Esophagus muscularis mucosa (tissue), 2 donors: Measurements from ENCODE around the gene CTNNA1.

ENCODE experiments used
- POLR2A ChIP-seq: fragments of 450-650 bp; IDR thresholded peaks from one replicate; pipeline ENCODE4 v1.6.1; 2017; ENCODE audit warnings: antibody characterized with exemption, moderate library complexity, mild to moderate bottlenecking, low read depth
- POLR2AphosphoS5 ChIP-seq, 2 donors: sonication (generic); formaldehyde crosslinking; IDR thresholded peaks; one replicate each; pipeline ENCODE4 v1.6.1; 2017; ENCODE audit warnings: antibody characterized with exemption in 2 of 2

- TF ChIP-seq POLR2AphosphoS5 (IDR thresholded peaks at IDR 0.05) (no peak), POLR2A (no peak)
Observed at GRCh38 chr5:138942861-138943260, 189.6 kb downstream of the CTNNA1 start.
